Heart left ventricle (tissue), 16 donors: Measurements from ENCODE around the gene TNS3. TPM values are rescaled to one million over a fixed set of nuclear protein-coding genes. Genes with fewer than 3 reads are reported as not detected.
A peak's percentile ranks its signal among the peaks of the same experiment; 100 is the strongest.

ENCODE experiments used
- ATAC-seq, 4 donors: fragments of 200-7000 bp; cut with Tn5 transposase; one replicate each; pipeline ENCODE4 v1.9.1; 2020 to 2022; ENCODE audit warnings: moderate library complexity in 4 of 4, mild to moderate bottlenecking in 3 of 4, moderate number of reproducible peaks in 1 of 4
- DNase-seq, 5 donors: peaks; one replicate each; pipeline ENCODE4 v3.0.0-alpha.2; 2020
- H3K27ac ChIP-seq, 12 donors: fragments of 200-600 bp; sonication (generic) in 4 of 12; one replicate each; pipeline versions ENCODE4 v1.5.0 to v1.8.0; 2016 to 2022; ENCODE audit warnings: mild to moderate bottlenecking in 2 of 12
- H3K27me3 ChIP-seq, 9 donors: fragments of 200-600 bp; sonication (generic) in 2 of 9; one replicate each; pipeline versions ENCODE4 v1.5.1 to v1.8.0; 2016 to 2022; ENCODE audit warnings: mild to moderate bottlenecking in 3 of 9
- H3K36me3 ChIP-seq, 9 donors: fragments of 200-600 bp; sonication (generic) in 2 of 9; one replicate each; pipeline versions ENCODE4 v1.5.0 to v1.8.0; 2018 to 2022; ENCODE audit warnings: mild to moderate bottlenecking in 2 of 9
- H3K4me1 ChIP-seq, 12 donors: fragments of 200-600 bp; sonication (generic) in 4 of 12; one replicate each; pipeline versions ENCODE4 v1.5.0 to v1.8.0; 2016 to 2022; ENCODE audit warnings: mild to moderate bottlenecking in 3 of 12
- H3K4me3 ChIP-seq, 12 donors: fragments of 200-600 bp; sonication (generic) in 4 of 12; one replicate each; pipeline versions ENCODE4 v1.5.0 to v1.8.0; 2017 to 2022; ENCODE audit warnings: mild to moderate bottlenecking in 9 of 12, moderate library complexity in 4 of 12
- H3K9me3 ChIP-seq, 12 donors: fragments of 200-600 bp; sonication (generic) in 4 of 12; one replicate each; pipeline versions ENCODE4 v1.5.0 to v1.8.0; 2016 to 2022; ENCODE audit warnings: mild to moderate bottlenecking in 1 of 12
- POLR2A ChIP-seq, 2 donors: fragments of 450-650 bp; IDR thresholded peaks; one replicate each; pipeline ENCODE4 v1.6.1; 2017; ENCODE audit warnings: antibody characterized with exemption in 2 of 2, mild to moderate bottlenecking in 2 of 2, moderate library complexity in 2 of 2
- WGBS, 4 donors: extraction: QIAGEN DNeasy Blood & Tissue Kit in 2 of 4; methylation state at CpG; one replicate each; pipeline versions ENCODE4 v1.1.5 to v1.1.7; 2013 to 2018; 5-methylcytosine and 5-hydroxymethylcytosine counted together
- intact Hi-C, 10 donors: fragments of 100-400 bp; cut with DNase I; formaldehyde crosslinking; loops; one replicate each; pipeline versions ENCODE4 v1.11.1 to v1.14.2; 2022
- polyA plus RNA-seq, 2 donors: library from polyadenylated mRNA; stranded (reverse); fragments of 200-250 nt; gene quantifications; one replicate each; pipeline ENCODE4 v1.2.3, GENCODE V29; 2013
- total RNA-seq, 9 donors: library from RNA; depleted of rRNA in 2 of 9; stranded (reverse); fragments of >200 nt in 2 of 9; fragmentation: NEBNext Ultra II Directional in 3 of 9; extraction: Animal tissue kit (Norgen Biotek cat#: 25700) in 3 of 9; gene quantifications; one replicate each; pipeline versions ENCODE4 v1.1.0 to v1.2.4, GENCODE V29; 2016 to 2023
- TF ChIP-seq, protein P1 (sequence below), 12 donors: fragments of 200-600 bp; sonication (generic) in 4 of 12; IDR thresholded peaks; one replicate each; pipeline versions ENCODE4 v1.5.0 to v1.8.0; 2018 to 2022; ENCODE audit warnings: antibody characterized with exemption in 12 of 12, mild to moderate bottlenecking in 5 of 12
- donor health status: ischemic (EF 13 %, LVEDD 7.1; RV severe dilation, severe dysfunction).
- donor health status: healthy with polysubstance abuse.
- donor health status: DM: no; HTN: yes; CAD: no.
- donor health status: DM: no; HTN: no; CAD: no.
- donor health status: ischemic (EF 25% LVEDD 6.9; RV normal size, moderate dysfunction).
- donor health status: ischemic (EF 25% LVEDD 5.7; RV mildly dilated, moderate dysfunction).
- donor health status: healthy.
- donor health status: DM: yes; HTN: yes; CAD: no.
- donor health status: ischemic (EF 35%, LVEDD 5.7; RV mildly dilated, moderate dysfunction).
- donor health status: nonischemic (EF 11% LVEDD 7.7; RV severe dilation, severe dysfunction).
- donor health status: DM: yes; HTN: yes; CAD: no.
- donor health status: PGD.
- donor health status: ischemic (EF 29% LVEDD 5.4; RV normal size, mild dysfunction).
- donor health status: nonischemic (EF 23%, LVEDD 6.1; RV moderate dilation, normal function).

TNS3 gene
- total and polyA plus RNA-seq, 11 donors, result 10.1 to 116 (median 32.7) TPM

DNA sequence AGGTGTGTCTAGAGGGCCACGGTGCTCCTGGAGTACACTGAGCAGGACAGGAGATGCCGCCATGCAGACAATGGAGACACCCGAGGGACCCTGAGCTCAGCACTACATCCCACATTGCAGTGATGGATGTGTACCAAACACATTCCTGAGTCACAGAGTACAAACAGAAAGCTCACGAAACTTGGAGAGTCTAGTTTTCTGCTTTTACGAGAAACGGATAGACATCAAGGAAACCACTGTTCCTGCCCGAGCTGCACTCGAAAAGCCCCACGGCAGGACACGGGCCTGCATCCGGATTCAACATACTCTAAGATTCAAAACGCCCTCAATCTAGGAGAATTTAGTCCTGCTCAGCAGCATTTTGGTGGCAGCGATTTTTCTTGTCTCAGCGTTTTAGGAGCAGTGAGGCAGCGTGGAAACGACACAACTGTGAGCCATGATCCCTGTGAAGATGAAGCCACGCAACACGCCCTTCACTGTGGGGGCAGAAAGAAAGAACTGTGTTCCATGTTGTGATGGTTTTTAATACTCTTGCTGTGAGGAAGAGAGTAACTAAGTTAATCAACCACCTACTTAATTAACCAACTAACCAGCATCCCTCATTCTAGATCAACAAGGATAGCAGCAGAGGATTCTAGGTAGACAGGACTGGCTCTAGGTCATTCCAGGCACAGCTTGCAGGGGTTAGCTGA is 3.2 kb downstream of the TNS3 start:
- no peaks in the 10 kb centered on the region for H3K9me3 ChIP-seq
- peak overlapping the region in 11 of 12 donors; percentile 3 to 93 (median 65) for H3K27ac ChIP-seq
- peak overlapping the region in 1 of 12 donors; percentile 75 for H3K4me3 ChIP-seq
- intact Hi-C loops, result loop anchor here in 5 of 10 donors (5.0 to 10.0 kb wide), 6 partner anchors 76 to 294 kb away; no protein-coding TSS in a partner anchor
- no peaks in the 10 kb centered on the region for H3K36me3 ChIP-seq
- TF ChIP-seq POLR2A (IDR thresholded peaks at IDR 0.05), result no peak
- TF ChIP-seq, protein P1, sequence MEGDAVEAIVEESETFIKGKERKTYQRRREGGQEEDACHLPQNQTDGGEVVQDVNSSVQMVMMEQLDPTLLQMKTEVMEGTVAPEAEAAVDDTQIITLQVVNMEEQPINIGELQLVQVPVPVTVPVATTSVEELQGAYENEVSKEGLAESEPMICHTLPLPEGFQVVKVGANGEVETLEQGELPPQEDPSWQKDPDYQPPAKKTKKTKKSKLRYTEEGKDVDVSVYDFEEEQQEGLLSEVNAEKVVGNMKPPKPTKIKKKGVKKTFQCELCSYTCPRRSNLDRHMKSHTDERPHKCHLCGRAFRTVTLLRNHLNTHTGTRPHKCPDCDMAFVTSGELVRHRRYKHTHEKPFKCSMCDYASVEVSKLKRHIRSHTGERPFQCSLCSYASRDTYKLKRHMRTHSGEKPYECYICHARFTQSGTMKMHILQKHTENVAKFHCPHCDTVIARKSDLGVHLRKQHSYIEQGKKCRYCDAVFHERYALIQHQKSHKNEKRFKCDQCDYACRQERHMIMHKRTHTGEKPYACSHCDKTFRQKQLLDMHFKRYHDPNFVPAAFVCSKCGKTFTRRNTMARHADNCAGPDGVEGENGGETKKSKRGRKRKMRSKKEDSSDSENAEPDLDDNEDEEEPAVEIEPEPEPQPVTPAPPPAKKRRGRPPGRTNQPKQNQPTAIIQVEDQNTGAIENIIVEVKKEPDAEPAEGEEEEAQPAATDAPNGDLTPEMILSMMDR (IDR thresholded peaks at IDR 0.05), result no peak
- peak in 1 of 5 donors; percentile 45 for DNase-seq
- no peaks in the 10 kb centered on the region for H3K27me3 ChIP-seq
- peak in 3 of 4 donors; percentile 10 to 49 (median 11) for ATAC-seq
- 57 to 74% (median 68%) methylated on average over 18 of the region's 18 CpGs for WGBS, 4 donors
- peaks cover 3 to 86% (median 52%) of the 10 kb centered on the region in 12 donors for H3K4me1 ChIP-seq

DNA sequence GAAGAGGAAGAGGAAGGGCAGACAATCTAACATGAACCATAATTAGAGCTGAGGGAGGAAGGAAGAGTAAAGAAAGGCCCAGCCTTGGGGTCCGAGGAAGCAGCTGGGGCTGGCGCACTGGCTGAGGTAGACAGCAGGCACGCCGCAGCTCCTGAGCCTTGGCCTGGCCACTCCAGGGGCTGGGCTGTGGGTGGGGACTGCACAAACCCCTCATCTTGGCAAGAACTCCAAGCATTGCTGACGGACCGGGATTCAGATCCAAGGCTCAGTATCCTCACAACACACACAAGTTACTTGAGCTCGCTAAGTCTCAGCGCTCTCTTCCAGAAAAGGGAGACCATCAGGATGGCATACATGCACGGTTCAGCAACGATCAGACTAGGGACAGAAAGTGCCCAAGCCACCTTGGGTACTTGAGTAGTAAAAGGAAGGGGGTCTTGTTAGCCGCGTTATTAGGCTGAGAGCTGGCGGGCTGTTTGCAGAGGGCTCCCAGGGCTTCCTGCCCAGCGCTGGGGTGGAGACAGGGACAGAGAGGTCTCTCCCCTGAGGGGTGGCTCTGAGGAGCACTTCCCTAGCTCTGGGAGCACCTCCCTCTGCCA is 4.5 kb downstream of the TNS3 start:
- WGBS, 4 donors, result 49 to 77% (median 57%) methylated on average over 14 of the region's 14 CpGs

DNA sequence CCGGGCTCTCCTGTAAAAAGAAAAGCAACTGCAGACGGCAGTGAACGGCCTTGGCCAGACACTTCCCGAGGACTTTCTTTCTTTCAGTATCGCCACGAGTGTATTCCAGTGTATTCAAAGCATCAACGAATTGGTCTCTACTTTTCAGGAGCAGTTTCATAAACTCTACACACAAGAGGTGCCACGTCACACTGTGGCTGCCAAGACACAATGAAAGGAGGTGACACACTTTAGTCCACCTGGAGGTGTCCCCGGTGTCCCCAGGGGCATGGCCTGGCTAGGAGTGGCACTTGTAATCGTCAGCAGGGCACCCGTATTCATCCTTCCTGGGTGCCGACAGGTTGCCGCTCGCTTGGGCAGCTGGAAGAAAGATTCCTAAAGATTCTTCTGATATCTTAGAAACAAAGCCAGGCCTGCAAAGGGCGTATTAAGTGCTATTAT is 5.0 kb downstream of the TNS3 start:
- TF ChIP-seq POLR2A (IDR thresholded peaks at IDR 0.05), result no peak
- TF ChIP-seq, protein P1 (IDR thresholded peaks at IDR 0.05), result no peak
- H3K27me3 ChIP-seq, result no peaks in the 10 kb centered on the region
- ATAC-seq (no peak), DNase-seq (peak in 1 of 5 donors; percentile 76)
- H3K36me3 ChIP-seq, result no peaks in the 10 kb centered on the region
- peak overlapping the region in 9 of 12 donors; percentile 6 to 36 (median 31) for H3K4me3 ChIP-seq
- WGBS, 4 donors, result 13 to 24% (median 21%) methylated on average over 15 of the region's 15 CpGs
- H3K4me1 ChIP-seq, result peaks cover 3 to 88% (median 62%) of the 10 kb centered on the region in 12 donors
- H3K9me3 ChIP-seq, result no peaks in the 10 kb centered on the region
- intact Hi-C loops, result loop anchor here in 5 of 10 donors (5.0 to 10.0 kb wide), 6 partner anchors 75 to 292 kb away; no protein-coding TSS in a partner anchor
- peak overlapping the region; percentile 12 to 93 (median 76) for H3K27ac ChIP-seq

More for the DNA sequence above, 4.5 kb downstream of the TNS3 start:
- Histone ChIP-seq H3K36me3 (no peaks in the 10 kb centered on the region), H3K9me3 (no peaks in the 10 kb centered on the region), H3K4me3 (peak overlapping the region in 7 of 12 donors; percentile 6 to 36 (median 31)), H3K27ac (peak overlapping the region; percentile 12 to 93 (median 76)), H3K4me1 (peaks cover 3 to 86% (median 60%) of the 10 kb centered on the region in 12 donors), H3K27me3 (no peaks in the 10 kb centered on the region)
- TF ChIP-seq, protein P1 (IDR thresholded peaks at IDR 0.05), result no peak
- intact Hi-C loops, result loop anchor here in 5 of 10 donors (5.0 to 10.0 kb wide), 6 partner anchors 75 to 293 kb away; no protein-coding TSS in a partner anchor
- peak; percentile 56 to 81 (median 64) for DNase-seq
- peak in 3 of 4 donors; percentile 25 to 62 (median 27) for ATAC-seq
